KMS-11 (cell line): Measurements from ENCODE around the gene STARD6.

Experiments
- H2AFZ ChIP-seq: fragments of 200-600 bp; sonication (generic); 2 replicates; pipeline ENCODE4 v1.6.1; 2016; ENCODE audit warnings: antibody characterized with exemption, mixed run types, low read depth
- H3K27ac ChIP-seq: fragments of 200-600 bp; sonication (generic); 2 replicates; pipeline ENCODE4 v1.6.1; 2016; ENCODE audit warnings: mild to moderate bottlenecking, mixed run types
- H3K27me3 ChIP-seq: fragments of 200-600 bp; sonication (generic); 2 replicates; pipeline ENCODE4 v1.6.1; 2017; ENCODE audit warnings: mild to moderate bottlenecking, low read depth, mixed run types, moderate library complexity; ENCODE audit not compliant: insufficient read depth
- H3K36me3 ChIP-seq: fragments of 200-600 bp; sonication (generic); 2 replicates; pipeline ENCODE4 v1.6.1; 2017; ENCODE audit warnings: mild to moderate bottlenecking, mixed run types; ENCODE audit not compliant: insufficient read depth
- H3K4me1 ChIP-seq: fragments of 200-600 bp; sonication (generic); 2 replicates; pipeline ENCODE4 v1.6.1; 2016; ENCODE audit warnings: mild to moderate bottlenecking, low read depth, mixed run types; ENCODE audit not compliant: poor library complexity, severe bottlenecking
- H3K4me2 ChIP-seq: fragments of 200-600 bp; sonication (generic); 2 replicates; pipeline ENCODE4 v1.7.0; 2016; ENCODE audit warnings: mild to moderate bottlenecking, mixed run types
- H3K4me3 ChIP-seq: fragments of 200-600 bp; sonication (generic); IDR thresholded peaks from 2 replicates; pipeline ENCODE4 v1.6.1; 2017; ENCODE audit warnings: low read depth, low read length, mixed read lengths; ENCODE audit not compliant: insufficient read depth
- H3K79me2 ChIP-seq: fragments of 200-600 bp; sonication (generic); 2 replicates; pipeline ENCODE4 v1.6.1; 2016; ENCODE audit warnings: low read depth, mixed run types; ENCODE audit not compliant: insufficient read depth
- H3K9ac ChIP-seq: fragments of 200-600 bp; sonication (generic); 2 replicates; pipeline ENCODE4 v1.6.1; 2016; ENCODE audit warnings: mild to moderate bottlenecking, mixed run types
- H4K20me1 ChIP-seq: fragments of 200-600 bp; sonication (generic); 2 replicates; pipeline ENCODE4 v1.6.1; 2016; ENCODE audit warnings: mild to moderate bottlenecking, mixed run types; ENCODE audit not compliant: insufficient read depth
- TF ChIP-seq, protein P1 (sequence below): fragments of 200-600 bp; sonication (generic); conservative IDR thresholded peaks from 2 replicates; pipeline ENCODE4 v1.6.1; 2017; ENCODE audit warnings: low read depth, mild to moderate bottlenecking, antibody characterized with exemption, low read length, moderate library complexity, mixed read lengths

The STARD6 gene, protein sequence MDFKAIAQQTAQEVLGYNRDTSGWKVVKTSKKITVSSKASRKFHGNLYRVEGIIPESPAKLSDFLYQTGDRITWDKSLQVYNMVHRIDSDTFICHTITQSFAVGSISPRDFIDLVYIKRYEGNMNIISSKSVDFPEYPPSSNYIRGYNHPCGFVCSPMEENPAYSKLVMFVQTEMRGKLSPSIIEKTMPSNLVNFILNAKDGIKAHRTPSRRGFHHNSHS

DNA sequence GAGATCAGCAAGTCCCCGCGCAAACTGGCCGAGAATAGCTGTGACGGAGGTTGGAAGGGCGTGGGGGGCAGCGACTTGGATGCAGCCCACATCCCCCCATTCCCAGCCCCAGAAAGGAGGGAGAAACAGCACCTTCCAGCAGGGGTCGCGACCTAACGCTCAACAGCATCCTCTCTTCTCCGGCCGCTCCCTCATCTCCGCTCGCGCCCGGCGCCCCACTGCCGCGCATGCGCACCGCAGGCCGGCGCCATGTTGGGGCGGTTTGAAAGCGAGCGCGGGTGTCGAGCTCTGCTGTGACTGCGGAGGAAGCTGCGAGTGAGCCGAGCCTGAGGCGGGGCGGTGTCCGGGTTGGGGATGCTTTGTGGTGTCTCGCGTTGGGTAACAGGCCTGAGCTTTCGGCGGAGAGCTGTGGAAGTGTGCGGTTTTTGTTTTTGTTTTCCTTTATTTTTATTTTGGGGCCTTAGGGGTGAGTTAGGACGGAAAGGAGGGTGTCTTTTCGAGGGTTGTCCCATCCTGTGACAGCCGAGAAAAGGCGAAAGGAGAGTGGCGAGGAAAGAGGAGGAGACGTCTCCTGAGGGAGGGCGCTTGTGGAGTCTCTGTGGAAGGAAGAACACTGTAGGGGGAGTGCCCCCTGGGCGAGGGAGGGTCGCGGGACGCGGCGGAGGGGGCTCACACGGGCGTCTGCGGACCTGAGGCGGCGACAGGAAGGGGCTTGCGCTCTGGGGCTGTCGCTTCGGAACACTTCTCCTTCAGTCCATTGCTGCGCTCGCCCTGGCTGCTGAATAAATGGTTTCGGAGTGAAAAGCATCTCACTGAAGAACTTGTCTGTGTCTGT is at the start of gene STARD6, which contains the start of gene C18orf54:
STARD6 (minus strand) TSS at position 199 of the 835 bp plus-strand sequence. CDS start 3,285 bp downstream, outside the sequence.
C18orf54 (plus strand) TSS at position 247 of the 835 bp plus-strand sequence. CDS start 2,667 bp downstream, outside the sequence.
- TF ChIP-seq, protein P1, sequence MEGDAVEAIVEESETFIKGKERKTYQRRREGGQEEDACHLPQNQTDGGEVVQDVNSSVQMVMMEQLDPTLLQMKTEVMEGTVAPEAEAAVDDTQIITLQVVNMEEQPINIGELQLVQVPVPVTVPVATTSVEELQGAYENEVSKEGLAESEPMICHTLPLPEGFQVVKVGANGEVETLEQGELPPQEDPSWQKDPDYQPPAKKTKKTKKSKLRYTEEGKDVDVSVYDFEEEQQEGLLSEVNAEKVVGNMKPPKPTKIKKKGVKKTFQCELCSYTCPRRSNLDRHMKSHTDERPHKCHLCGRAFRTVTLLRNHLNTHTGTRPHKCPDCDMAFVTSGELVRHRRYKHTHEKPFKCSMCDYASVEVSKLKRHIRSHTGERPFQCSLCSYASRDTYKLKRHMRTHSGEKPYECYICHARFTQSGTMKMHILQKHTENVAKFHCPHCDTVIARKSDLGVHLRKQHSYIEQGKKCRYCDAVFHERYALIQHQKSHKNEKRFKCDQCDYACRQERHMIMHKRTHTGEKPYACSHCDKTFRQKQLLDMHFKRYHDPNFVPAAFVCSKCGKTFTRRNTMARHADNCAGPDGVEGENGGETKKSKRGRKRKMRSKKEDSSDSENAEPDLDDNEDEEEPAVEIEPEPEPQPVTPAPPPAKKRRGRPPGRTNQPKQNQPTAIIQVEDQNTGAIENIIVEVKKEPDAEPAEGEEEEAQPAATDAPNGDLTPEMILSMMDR, result peak; percentile 76
- H3K4me3 ChIP-seq, result peak within 1 kb of the TSS; percentile 69
- peak within 1 kb of the TSS; percentile 80 for H3K27ac ChIP-seq
- peak within 1 kb of the TSS; percentile 95 for H3K4me2 ChIP-seq
- H3K4me1 ChIP-seq, result peaks cover 17% of the 10 kb centered on the region
- peak within 1 kb of the TSS; percentile 97 for H2AFZ ChIP-seq
- no peaks in the 10 kb centered on the region for H3K36me3 ChIP-seq
- peaks cover 17% of the 10 kb centered on the region; the same call in 1 of the 2 replicates for H3K79me2 ChIP-seq
- H4K20me1 ChIP-seq, result no peaks in the 10 kb centered on the region
- H3K9ac ChIP-seq, result peak within 1 kb of the TSS; percentile 83
- H3K27me3 ChIP-seq, result no peaks in the 10 kb centered on the region

DNA sequence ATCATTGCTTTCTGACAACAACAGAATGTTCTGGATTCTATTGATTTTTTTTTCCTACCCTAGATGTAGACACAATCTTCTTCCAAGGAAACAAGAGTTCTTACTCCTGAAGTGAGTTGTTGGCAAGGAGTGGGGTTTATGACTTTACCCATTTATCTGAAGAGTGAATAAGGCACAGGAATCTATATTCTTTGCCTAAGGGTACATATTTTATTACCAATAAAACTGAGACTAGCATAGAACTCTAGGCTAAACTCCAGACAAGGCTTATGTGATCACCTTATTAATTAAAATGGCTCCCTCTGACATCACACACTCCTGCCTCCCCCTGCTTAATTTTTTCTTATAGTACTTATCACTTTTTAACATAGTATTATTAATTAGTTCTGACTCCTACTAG is 47.6 kb upstream of the STARD6 start:
- no peak overlapping the region for H2AFZ ChIP-seq
- no peak overlapping the region for H3K4me2 ChIP-seq
- H3K27ac ChIP-seq, result no peak overlapping the region
- H3K9ac ChIP-seq, result no peak overlapping the region
- H3K79me2 ChIP-seq, result no peaks in the 10 kb centered on the region
- no peaks in the 10 kb centered on the region for H3K27me3 ChIP-seq
- no peaks in the 10 kb centered on the region for H3K4me1 ChIP-seq
- TF ChIP-seq, protein P1, result no peak
- H3K36me3 ChIP-seq, result no peaks in the 10 kb centered on the region
- H3K4me3 ChIP-seq, result no peak overlapping the region
- H4K20me1 ChIP-seq, result no peaks in the 10 kb centered on the region

DNA sequence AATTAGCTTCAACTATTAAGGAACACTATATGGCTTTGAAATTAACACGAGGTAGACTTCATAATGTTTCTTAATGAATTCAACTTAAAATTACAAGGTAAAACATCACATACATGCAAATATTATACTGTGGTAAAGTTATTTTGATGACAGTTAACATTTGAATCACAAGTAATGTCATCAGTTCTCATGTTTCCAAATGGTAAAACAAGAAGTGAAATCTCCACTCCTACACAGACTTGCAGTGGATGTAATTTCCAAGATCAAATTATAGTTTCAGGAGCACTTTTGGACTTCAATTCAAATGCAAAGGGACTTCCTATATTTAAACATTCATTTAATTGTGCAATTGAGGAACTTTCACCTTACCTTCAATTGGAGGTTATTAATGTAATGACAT is 39.1 kb upstream of the STARD6 start:
- H3K4me2 ChIP-seq, result no peak overlapping the region
- H4K20me1 ChIP-seq, result no peaks in the 10 kb centered on the region
- H3K4me3 ChIP-seq, result no peak overlapping the region
- H3K79me2 ChIP-seq, result no peaks in the 10 kb centered on the region
- H3K9ac ChIP-seq, result no peak overlapping the region
- no peak overlapping the region for H3K27ac ChIP-seq
- no peak overlapping the region for H2AFZ ChIP-seq
- H3K36me3 ChIP-seq, result no peaks in the 10 kb centered on the region
- peaks cover 5% of the 10 kb centered on the region for H3K4me1 ChIP-seq
- no peaks in the 10 kb centered on the region for H3K27me3 ChIP-seq
- TF ChIP-seq, protein P1, result no peak

DNA sequence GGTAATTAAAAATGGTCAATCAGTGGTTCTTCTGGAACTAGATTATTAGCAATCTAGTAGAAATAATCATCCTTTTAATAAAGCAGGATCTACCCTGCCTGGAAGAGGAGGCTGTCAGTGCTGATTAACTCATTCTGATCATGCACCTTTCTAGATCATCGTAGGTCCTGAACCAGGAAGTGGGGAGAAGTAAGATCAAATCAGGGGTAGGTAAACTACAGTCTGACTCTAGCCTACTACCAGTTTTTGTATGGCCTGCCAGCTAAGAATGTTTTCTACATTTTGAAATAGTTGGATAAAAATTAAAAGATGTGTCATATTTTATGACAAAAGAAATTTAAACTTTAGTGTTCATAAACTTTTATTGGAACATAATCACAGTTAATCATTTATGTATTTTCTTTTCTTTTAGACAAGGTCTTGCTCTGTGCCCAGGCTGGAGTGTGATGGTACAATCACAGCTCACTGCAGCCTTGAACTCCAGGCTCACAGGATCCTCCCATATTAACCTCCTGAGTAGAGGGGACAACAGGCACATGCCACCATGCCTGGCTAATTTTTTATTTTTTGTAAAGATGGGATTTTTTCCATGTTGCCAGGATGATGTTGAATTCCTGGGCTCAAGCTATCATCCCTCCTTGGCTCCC is 36.1 kb upstream of the STARD6 start:
- Histone ChIP-seq H3K9ac (no peak overlapping the region), H3K4me2 (no peak overlapping the region), H3K36me3 (no peaks in the 10 kb centered on the region), H3K4me3 (no peak overlapping the region), H3K27ac (no peak overlapping the region), H2AFZ (no peak overlapping the region), H3K27me3 (no peaks in the 10 kb centered on the region), H3K4me1 (peaks cover 14% of the 10 kb centered on the region), H3K79me2 (no peaks in the 10 kb centered on the region), H4K20me1 (no peaks in the 10 kb centered on the region)
- TF ChIP-seq, protein P1, result no peak
